ENCODE data around the gene LGSN.
A peak's percentile ranks its signal among the peaks of the same experiment; 100 is the strongest.

The LGSN gene

DNA sequence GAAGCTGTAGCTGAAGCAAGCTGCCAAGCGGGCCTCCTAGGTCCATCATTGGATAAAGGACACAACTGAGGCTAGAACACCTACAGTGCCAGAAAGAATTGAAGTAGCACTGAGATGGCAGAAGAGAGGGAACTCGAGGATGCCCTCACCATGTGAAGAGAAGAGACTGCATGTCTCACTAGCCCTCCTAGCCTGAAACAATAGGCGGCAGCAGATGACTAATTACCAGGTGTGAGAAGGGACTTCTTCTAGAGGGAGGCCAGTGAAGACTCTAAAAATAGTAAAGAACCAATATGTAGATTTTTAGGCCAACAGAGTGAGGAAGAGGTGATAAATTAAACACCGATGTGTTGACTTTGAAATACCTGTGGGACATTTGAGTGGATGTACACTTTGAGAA lies 50.3 kb downstream of the LGSN start:
- TF ChIP-seq CTCF (IDR thresholded peaks at IDR 0.05; ENCODE audit: insufficient read depth, low read depth, low read length, missing control alignments): peak; percentile 6

GRCh38 chr6:63268574-63268973 lies 51.2 kb downstream of the LGSN start:
- peak; percentile 60 for DNase-seq (ENCODE audit: low read depth)
- no peak overlapping the region for H3K4me3 ChIP-seq (ENCODE audit: low read depth, low read length)
- no peak for TF ChIP-seq CTCF (IDR thresholded peaks at IDR 0.05; ENCODE audit: insufficient read depth, low read depth, low read length, missing control alignments)

More for the DNA sequence above, 50.3 kb downstream of the LGSN start:
- H3K4me3 ChIP-seq (ENCODE audit: low read depth, low read length): no peak overlapping the region
- peak; percentile 41 for DNase-seq (ENCODE audit: low read depth)

GRCh38 chr6:63267828-63268227 lies 52.0 kb downstream of the LGSN start:
- DNase-seq (ENCODE audit: low read depth): no peak
- TF ChIP-seq CTCF (IDR thresholded peaks at IDR 0.05; ENCODE audit: insufficient read depth, low read depth, low read length, missing control alignments): no peak
- no peak overlapping the region for H3K4me3 ChIP-seq (ENCODE audit: low read depth, low read length)

DNA sequence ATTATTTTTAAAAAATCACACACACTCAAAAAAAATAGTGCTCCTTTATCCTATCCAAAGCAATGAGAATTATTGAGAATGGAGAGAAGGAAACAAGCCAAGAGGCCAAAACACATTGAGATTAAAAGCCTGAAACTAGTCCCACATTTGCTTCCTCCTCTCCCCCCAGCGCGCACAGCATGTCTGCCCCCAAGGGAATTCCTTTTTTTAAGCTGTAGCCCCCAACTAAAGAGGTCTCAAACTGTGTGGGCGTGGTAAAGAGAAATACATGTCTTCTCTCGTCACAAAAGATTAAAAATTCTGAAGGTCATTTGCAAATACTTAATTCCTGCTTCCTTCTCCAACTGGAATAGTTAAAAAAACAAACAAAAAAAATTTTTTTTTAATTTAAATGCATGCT lies 52.7 kb downstream of the LGSN start:
- no peak overlapping the region for H3K4me3 ChIP-seq (ENCODE audit: low read depth, low read length)
- TF ChIP-seq CTCF (IDR thresholded peaks at IDR 0.05; ENCODE audit: insufficient read depth, low read depth, low read length, missing control alignments): no peak
- DNase-seq (ENCODE audit: low read depth): no peak

GRCh38 chr6:63263444-63263843 lies 56.3 kb downstream of the LGSN start:
- H3K4me3 ChIP-seq (ENCODE audit: low read depth, low read length): no peak overlapping the region
- no peak for DNase-seq (ENCODE audit: low read depth)
- no peak for TF ChIP-seq CTCF (IDR thresholded peaks at IDR 0.05; ENCODE audit: insufficient read depth, low read depth, low read length, missing control alignments)

- DNase-seq (ENCODE audit: low read depth): peak; percentile 10
- TF ChIP-seq CTCF (IDR thresholded peaks at IDR 0.05; ENCODE audit: insufficient read depth, low read depth, low read length, missing control alignments): no peak
- H3K4me3 ChIP-seq (ENCODE audit: low read depth, low read length): no peak overlapping the region
Measured at GRCh38 chr6:63261820-63262219, 58.0 kb downstream of the LGSN start.

DNA sequence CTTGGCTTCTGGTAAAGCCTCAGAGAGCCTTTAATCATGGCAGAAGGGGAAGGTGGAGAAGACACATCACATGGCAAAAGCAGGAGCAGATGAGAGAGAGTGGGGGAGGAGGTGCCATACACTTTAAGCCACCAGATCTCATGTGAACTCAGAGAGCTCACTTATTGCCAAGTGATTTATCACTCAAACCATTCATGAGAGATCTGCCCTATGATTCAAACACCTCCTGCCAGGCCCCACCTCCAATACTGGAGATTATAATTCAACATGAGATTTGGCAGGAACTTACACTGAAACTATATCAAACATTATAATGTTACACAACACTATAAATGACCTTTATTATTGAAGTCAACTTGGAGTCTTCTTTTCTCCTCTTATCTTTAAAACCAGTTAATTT lies 60.6 kb downstream of the LGSN start:
- H3K4me3 ChIP-seq (ENCODE audit: low read depth, low read length): no peak overlapping the region
- no peak for DNase-seq (ENCODE audit: low read depth)
- TF ChIP-seq CTCF (IDR thresholded peaks at IDR 0.05; ENCODE audit: insufficient read depth, low read depth, low read length, missing control alignments): no peak
